Skeletal muscle cell (primary cell): ENCODE results near the gene FXN.

Experiments used
- DNase-seq: peaks from one replicate; pipeline ENCODE4 v3.0.0-alpha.2; 2010; ENCODE audit warnings: low read depth
- H3K4me3 ChIP-seq: 2 replicates; pipeline ENCODE4 v1.5.1; 2011; ENCODE audit warnings: low read depth, mild to moderate bottlenecking, control low read depth, low read length, moderate library complexity

The FXN gene

GRCh38 chr9:69060766-69061165 lies 25.2 kb downstream of the FXN start:
- no peak overlapping the region for H3K4me3 ChIP-seq
- no peak for DNase-seq

GRCh38 chr9:69062195-69062594 lies 26.6 kb downstream of the FXN start:
- no peak for DNase-seq
- H3K4me3 ChIP-seq, result no peak overlapping the region

GRCh38 chr9:69063839-69064238 lies 28.3 kb downstream of the FXN start:
- H3K4me3 ChIP-seq, result no peak overlapping the region
- no peak for DNase-seq

GRCh38 chr9:69065660-69066059 lies 30.1 kb downstream of the FXN start:
- DNase-seq, result no peak

GRCh38 chr9:69066955-69067354 lies 31.4 kb downstream of the FXN start:
- H3K4me3 ChIP-seq, result no peak overlapping the region
- no peak for DNase-seq

More at GRCh38 chr9:69065660-69066059, 30.1 kb downstream of the FXN start:
- no peak overlapping the region for H3K4me3 ChIP-seq

GRCh38 chr9:69070201-69070600 lies 34.6 kb downstream of the FXN start:
- no peak for DNase-seq
- H3K4me3 ChIP-seq, result no peak overlapping the region

GRCh38 chr9:69071059-69071458 lies 35.5 kb downstream of the FXN start:
- no peak overlapping the region for H3K4me3 ChIP-seq
- no peak for DNase-seq

- H3K4me3 ChIP-seq, result no peak overlapping the region
- no peak for DNase-seq
Measured at GRCh38 chr9:69073103-69073502, 37.6 kb downstream of the FXN start.

- DNase-seq, result no peak
- no peak overlapping the region for H3K4me3 ChIP-seq
Measured at GRCh38 chr9:69074801-69075200, 39.2 kb downstream of the FXN start.

GRCh38 chr9:69076550-69076949 lies 41.0 kb downstream of the FXN start:
- no peak overlapping the region for H3K4me3 ChIP-seq
- no peak for DNase-seq

- no peak overlapping the region for H3K4me3 ChIP-seq
- DNase-seq, result no peak
Measured at GRCh38 chr9:69078069-69078468, 42.5 kb downstream of the FXN start.

GRCh38 chr9:69078581-69078980 lies 43.0 kb downstream of the FXN start:
- peak; percentile 82 for DNase-seq
- H3K4me3 ChIP-seq, result no peak overlapping the region

- no peak overlapping the region for H3K4me3 ChIP-seq
- DNase-seq, result no peak
Measured at GRCh38 chr9:69079186-69079585, 43.6 kb downstream of the FXN start.

GRCh38 chr9:69081261-69081660 lies 45.7 kb downstream of the FXN start:
- H3K4me3 ChIP-seq, result no peak overlapping the region
- no peak for DNase-seq

GRCh38 chr9:69083321-69083720 lies 47.8 kb downstream of the FXN start:
- no peak overlapping the region for H3K4me3 ChIP-seq
- DNase-seq, result no peak

- H3K4me3 ChIP-seq, result no peak overlapping the region
- DNase-seq, result peak; percentile 17
Measured at GRCh38 chr9:69085569-69086283, 50.2 kb downstream of the FXN start.

GRCh38 chr9:69086312-69086711 lies 50.8 kb downstream of the FXN start:
- no peak for DNase-seq
- H3K4me3 ChIP-seq, result no peak overlapping the region

GRCh38 chr9:69086769-69087168 lies 51.2 kb downstream of the FXN start:
- H3K4me3 ChIP-seq, result no peak overlapping the region
- DNase-seq, result no peak

- no peak for DNase-seq
Measured at GRCh38 chr9:69089082-69089481, 53.5 kb downstream of the FXN start.

GRCh38 chr9:69089491-69089890 lies 53.9 kb downstream of the FXN start:
- no peak overlapping the region for H3K4me3 ChIP-seq
- DNase-seq, result no peak

More at GRCh38 chr9:69089082-69089481, 53.5 kb downstream of the FXN start:
- H3K4me3 ChIP-seq, result no peak overlapping the region

- no peak for DNase-seq
- H3K4me3 ChIP-seq, result no peak overlapping the region
Measured at GRCh38 chr9:69090140-69090750, 54.7 kb downstream of the FXN start.
